Right lobe of liver (tissue), 6 donors: Measurements from ENCODE around the gene FRMD4B. TPM values are rescaled to one million over a fixed set of nuclear protein-coding genes. Genes with fewer than 3 reads are reported as not detected.

Experiments used
- ATAC-seq, 4 donors: fragments of 200-7000 bp; cut with Tn5 transposase; one replicate each; pipeline ENCODE4 v1.9.1; 2020; ENCODE audit warnings: mild to moderate bottlenecking in 4 of 4, moderate library complexity in 4 of 4
- DNase-seq, 3 donors: peaks; one replicate each; pipeline ENCODE4 v3.0.0-alpha.2; 2020
- H3K27ac ChIP-seq, 3 donors: fragments of 200-600 bp; one replicate each; pipeline ENCODE4 v1.8.0; 2022
- H3K27me3 ChIP-seq, 2 donors: fragments of 200-600 bp; one replicate each; pipeline ENCODE4 v1.8.0; 2022
- H3K36me3 ChIP-seq, 4 donors: fragments of 200-600 bp; sonication (generic) in 1 of 4; one replicate each; pipeline versions ENCODE4 v1.5.1 to v1.8.0; 2017 to 2022; ENCODE audit warnings: control low read depth in 1 of 4
- H3K4me1 ChIP-seq, 4 donors: fragments of 200-600 bp; sonication (generic) in 1 of 4; one replicate each; pipeline versions ENCODE4 v1.5.1 to v1.8.0; 2017 to 2022; ENCODE audit warnings: control low read depth in 1 of 4
- H3K4me3 ChIP-seq, 3 donors: fragments of 200-600 bp; one replicate each; pipeline ENCODE4 v1.8.0; 2022
- H3K9me3 ChIP-seq, 4 donors: fragments of 200-600 bp; sonication (generic) in 1 of 4; one replicate each; pipeline versions ENCODE4 v1.5.1 to v1.8.0; 2017 to 2022; ENCODE audit warnings: control low read depth in 1 of 4
- CTCF ChIP-seq, 4 donors: fragments of 200-600 bp in 3 of 4; fragments of 450-650 bp in 1 of 4; IDR thresholded peaks; one replicate each; pipeline versions ENCODE4 v1.5.1 to v1.8.0; 2016 to 2022; ENCODE audit warnings: antibody characterized with exemption in 4 of 4, mild to moderate bottlenecking in 2 of 4
- POLR2A ChIP-seq: fragments of 450-650 bp; IDR thresholded peaks from one replicate; pipeline ENCODE4 v1.6.1; 2017; ENCODE audit warnings: antibody characterized with exemption, mild to moderate bottlenecking
- WGBS: methylation state at CpG from one replicate; pipeline ENCODE4 v1.1.6; 2018; ENCODE audit warnings: low coverage, low lambda C conversion rate; ENCODE audit not compliant: insufficient coverage; ENCODE audit errors: missing lambda C conversion rate; 5-methylcytosine and 5-hydroxymethylcytosine counted together
- intact Hi-C, 2 donors: fragments of 100-400 bp; cut with DNase I; formaldehyde crosslinking; loops; one replicate each; pipeline versions ENCODE4 v1.11.2 to v1.14.1; 2022
- total RNA-seq, 6 experiments: library from RNA; depleted of rRNA in 2 of 6; stranded (reverse); fragments of >200 nt in 2 of 6; fragmentation: NEBNext Ultra II Directional in 3 of 6; extraction: Animal tissue kit (Norgen Biotek cat#: 25700) in 3 of 6; gene quantifications; one replicate each; pipeline versions ENCODE4 v1.1.0 to v1.2.4, GENCODE V29; 2016 to 2023
- donor health status: DM: no; HTN: yes; CAD: no.
- donor health status: DM: no; HTN: no; CAD: no.
- donor health status: DM: no; HTN: no; CAD: no.
- donor health status: DM: no; HTN: yes; CAD: no.
- donor health status: DM: no; HTN: yes; CAD: no.

The FRMD4B gene
- total RNA-seq, 6 experiments from 2014 or later: 9.2 to 21.0 (median 12.3) TPM

- 68% methylated on average over 2 of the region's 2 CpGs for WGBS
- no peak for DNase-seq
- TF ChIP-seq POLR2A: no peak
- TF ChIP-seq CTCF (IDR thresholded peaks at IDR 0.05): no peak
- Histone ChIP-seq H3K9me3 (no peaks in the 10 kb centered on the region), H3K4me1 (no peaks in the 10 kb centered on the region), H3K27me3 (no peaks in the 10 kb centered on the region), H3K27ac (no peak overlapping the region), H3K4me3 (no peak overlapping the region), H3K36me3 (no peaks in the 10 kb centered on the region)
- intact Hi-C loops: loop anchor here in 1 of 2 donors (10.0 kb wide), 1 partner anchor 135 kb away; no protein-coding TSS in a partner anchor
- ATAC-seq: no peak
These were observed 85.6 kb downstream of the FRMD4B start for GRCh38 chr3:69300296-69300695.

- no peak for TF ChIP-seq CTCF (IDR thresholded peaks at IDR 0.05)
- TF ChIP-seq POLR2A: no peak
- ATAC-seq: no peak
- Histone ChIP-seq H3K4me3 (no peak overlapping the region), H3K9me3 (no peaks in the 10 kb centered on the region), H3K27ac (no peak overlapping the region), H3K36me3 (no peaks in the 10 kb centered on the region), H3K27me3 (no peaks in the 10 kb centered on the region), H3K4me1 (no peaks in the 10 kb centered on the region)
- DNase-seq: no peak
- 58% methylated on average over 3 of the region's 3 CpGs for WGBS
- intact Hi-C loops: no loop called here
These were observed 86.5 kb downstream of the FRMD4B start for GRCh38 chr3:69299344-69299743.

GRCh38 chr3:69297501-69297900, 88.4 kb downstream of the FRMD4B start:
- 79% methylated on average over 1 of the region's 2 CpGs for WGBS
- intact Hi-C loops: no loop called here
- Histone ChIP-seq H3K27me3 (no peaks in the 10 kb centered on the region), H3K27ac (no peak overlapping the region), H3K9me3 (no peaks in the 10 kb centered on the region), H3K4me1 (no peaks in the 10 kb centered on the region), H3K36me3 (no peaks in the 10 kb centered on the region), H3K4me3 (no peak overlapping the region)
- DNase-seq (no peak), ATAC-seq (no peak)
- TF ChIP-seq POLR2A: no peak
- no peak for TF ChIP-seq CTCF (IDR thresholded peaks at IDR 0.05)

- H3K27me3 ChIP-seq: no peaks in the 10 kb centered on the region
- TF ChIP-seq CTCF (IDR thresholded peaks at IDR 0.05): no peak
- no peak for TF ChIP-seq POLR2A
- WGBS: 82% methylated on average over 6 of the region's 6 CpGs
- no peak overlapping the region for H3K4me3 ChIP-seq
- DNase-seq (no peak), ATAC-seq (no peak)
- intact Hi-C loops: no loop called here
- H3K4me1 ChIP-seq: no peaks in the 10 kb centered on the region
- H3K36me3 ChIP-seq: no peaks in the 10 kb centered on the region
- no peaks in the 10 kb centered on the region for H3K9me3 ChIP-seq
- H3K27ac ChIP-seq: no peak overlapping the region
These were observed 88.9 kb downstream of the FRMD4B start for GRCh38 chr3:69296995-69297394.
